HCT116 (cell line): Measurements from ENCODE around the gene NPLOC4.

Source experiments
- TCF7L2 ChIP-seq: IDR thresholded peaks from 2 replicates; pipeline ENCODE4 v1.7.0; 2011; ENCODE audit warnings: borderline replicate concordance, inconsistent platforms; ENCODE audit not compliant: insufficient read depth, insufficient read length; ENCODE audit errors: extremely low read depth
- TF ChIP-seq, protein P1 (sequence below), 3 experiments: fragments of 200-600 bp in 1 of 3; sonication (generic) in 1 of 3; IDR thresholded peaks in 2 of 3; conservative IDR thresholded peaks in 1 of 3; 2 replicates each; pipeline ENCODE4 v1.5.1; 2012 to 2017; ENCODE audit warnings: low read depth in 2 of 3, low read length in 2 of 3, antibody characterized with exemption in 1 of 3, borderline replicate concordance in 1 of 3, control low read depth in 1 of 3, mild to moderate bottlenecking in 1 of 3, mixed read lengths in 1 of 3, mixed run types in 1 of 3, moderate library complexity in 1 of 3; ENCODE audit not compliant: insufficient read depth in 1 of 3

GRCh38 chr17:81680150-81680549 lies 43.2 kb upstream of the NPLOC4 start:
- TF ChIP-seq, protein P1, sequence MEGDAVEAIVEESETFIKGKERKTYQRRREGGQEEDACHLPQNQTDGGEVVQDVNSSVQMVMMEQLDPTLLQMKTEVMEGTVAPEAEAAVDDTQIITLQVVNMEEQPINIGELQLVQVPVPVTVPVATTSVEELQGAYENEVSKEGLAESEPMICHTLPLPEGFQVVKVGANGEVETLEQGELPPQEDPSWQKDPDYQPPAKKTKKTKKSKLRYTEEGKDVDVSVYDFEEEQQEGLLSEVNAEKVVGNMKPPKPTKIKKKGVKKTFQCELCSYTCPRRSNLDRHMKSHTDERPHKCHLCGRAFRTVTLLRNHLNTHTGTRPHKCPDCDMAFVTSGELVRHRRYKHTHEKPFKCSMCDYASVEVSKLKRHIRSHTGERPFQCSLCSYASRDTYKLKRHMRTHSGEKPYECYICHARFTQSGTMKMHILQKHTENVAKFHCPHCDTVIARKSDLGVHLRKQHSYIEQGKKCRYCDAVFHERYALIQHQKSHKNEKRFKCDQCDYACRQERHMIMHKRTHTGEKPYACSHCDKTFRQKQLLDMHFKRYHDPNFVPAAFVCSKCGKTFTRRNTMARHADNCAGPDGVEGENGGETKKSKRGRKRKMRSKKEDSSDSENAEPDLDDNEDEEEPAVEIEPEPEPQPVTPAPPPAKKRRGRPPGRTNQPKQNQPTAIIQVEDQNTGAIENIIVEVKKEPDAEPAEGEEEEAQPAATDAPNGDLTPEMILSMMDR (IDR thresholded peaks at IDR 0.05 in 2 of 3, conservative IDR thresholded peaks at IDR 0.05 in 1 of 3; ENCODE audit: borderline replicate concordance in 1 of 3, insufficient read depth in 1 of 3, low read depth in 2 of 3, low read length in 2 of 3): no peak
- no peak for TF ChIP-seq TCF7L2
